Measurements from ENCODE around the gene RTN1.

Gene RTN1

GRCh38 chr14:59755409-59756135 is 115.0 kb downstream of the RTN1 start:
- H3K4me3 ChIP-seq (ENCODE audit: low read length in 2 of 2), result no peak overlapping the region
- H3K9me3 ChIP-seq (ENCODE audit: control insufficient read depth in 2 of 2, low read length in 2 of 2), result peaks cover 0 to 4% of the 10 kb centered on the region in 2 donors
- no peak overlapping the region for H3K9ac ChIP-seq (ENCODE audit: low read length in 2 of 2)
- H3K4me1 ChIP-seq (ENCODE audit: control insufficient read depth, insufficient read depth, low read length), result no peaks in the 10 kb centered on the region
- peaks cover 0 to 2% of the 10 kb centered on the region in 2 donors for H3K27me3 ChIP-seq (ENCODE audit: control insufficient read depth in 1 of 2, insufficient read depth in 2 of 2, low read length in 2 of 2)
- H3K36me3 ChIP-seq (ENCODE audit: control insufficient read depth in 2 of 2, insufficient read depth in 2 of 2, low read length in 2 of 2), result no peaks in the 10 kb centered on the region
- H3K27ac ChIP-seq (ENCODE audit: low read length), result no peak overlapping the region

- H3K4me1 ChIP-seq (ENCODE audit: control insufficient read depth, insufficient read depth, low read length), result no peaks in the 10 kb centered on the region
- peaks cover 0 to 4% of the 10 kb centered on the region in 2 donors for H3K9me3 ChIP-seq (ENCODE audit: control insufficient read depth in 2 of 2, low read length in 2 of 2)
- H3K9ac ChIP-seq (ENCODE audit: low read length in 2 of 2), result no peak overlapping the region
- no peak overlapping the region for H3K27ac ChIP-seq (ENCODE audit: low read length)
- peaks cover 0 to 2% of the 10 kb centered on the region in 2 donors for H3K27me3 ChIP-seq (ENCODE audit: control insufficient read depth in 1 of 2, insufficient read depth in 2 of 2, low read length in 2 of 2)
- H3K4me3 ChIP-seq (ENCODE audit: low read length in 2 of 2), result no peak overlapping the region
- no peaks in the 10 kb centered on the region for H3K36me3 ChIP-seq (ENCODE audit: control insufficient read depth in 2 of 2, insufficient read depth in 2 of 2, low read length in 2 of 2)
Measured at GRCh38 chr14:59754256-59754655, 116.3 kb downstream of the RTN1 start.

- no peaks in the 10 kb centered on the region for H3K4me1 ChIP-seq (ENCODE audit: control insufficient read depth, insufficient read depth, low read length)
- H3K9ac ChIP-seq (ENCODE audit: low read length in 2 of 2), result no peak overlapping the region
- H3K4me3 ChIP-seq (ENCODE audit: low read length in 2 of 2), result no peak overlapping the region
- H3K36me3 ChIP-seq (ENCODE audit: control insufficient read depth in 2 of 2, insufficient read depth in 2 of 2, low read length in 2 of 2), result no peaks in the 10 kb centered on the region
- no peak overlapping the region for H3K27ac ChIP-seq (ENCODE audit: low read length)
- peaks cover 0 to 4% of the 10 kb centered on the region in 2 donors for H3K9me3 ChIP-seq (ENCODE audit: control insufficient read depth in 2 of 2, low read length in 2 of 2)
- peaks cover 0 to 2% of the 10 kb centered on the region in 2 donors for H3K27me3 ChIP-seq (ENCODE audit: control insufficient read depth in 1 of 2, insufficient read depth in 2 of 2, low read length in 2 of 2)
Measured at GRCh38 chr14:59753512-59753911, 117.1 kb downstream of the RTN1 start.

GRCh38 chr14:59751578-59751977 is 119.0 kb downstream of the RTN1 start:
- no peak overlapping the region for H3K4me3 ChIP-seq (ENCODE audit: low read length in 2 of 2)
- no peaks in the 10 kb centered on the region for H3K4me1 ChIP-seq (ENCODE audit: control insufficient read depth, insufficient read depth, low read length)
- peaks cover 0 to 4% of the 10 kb centered on the region in 2 donors for H3K9me3 ChIP-seq (ENCODE audit: control insufficient read depth in 2 of 2, low read length in 2 of 2)
- H3K9ac ChIP-seq (ENCODE audit: low read length in 2 of 2), result no peak overlapping the region
- H3K27me3 ChIP-seq (ENCODE audit: control insufficient read depth in 1 of 2, insufficient read depth in 2 of 2, low read length in 2 of 2), result peaks cover 0 to 2% of the 10 kb centered on the region in 2 donors
- H3K36me3 ChIP-seq (ENCODE audit: control insufficient read depth in 2 of 2, insufficient read depth in 2 of 2, low read length in 2 of 2), result no peaks in the 10 kb centered on the region
- H3K27ac ChIP-seq (ENCODE audit: low read length), result no peak overlapping the region

GRCh38 chr14:59739794-59740193 is 130.8 kb downstream of the RTN1 start:
- H3K27me3 ChIP-seq (ENCODE audit: control insufficient read depth in 1 of 2, insufficient read depth in 2 of 2, low read length in 2 of 2), result no peaks in the 10 kb centered on the region
- no peaks in the 10 kb centered on the region for H3K36me3 ChIP-seq (ENCODE audit: control insufficient read depth in 2 of 2, insufficient read depth in 2 of 2, low read length in 2 of 2)
- H3K4me3 ChIP-seq (ENCODE audit: low read length in 2 of 2), result no peak overlapping the region
- peaks cover 0 to 6% of the 10 kb centered on the region in 2 donors for H3K9me3 ChIP-seq (ENCODE audit: control insufficient read depth in 2 of 2, low read length in 2 of 2)
- no peak overlapping the region for H3K27ac ChIP-seq (ENCODE audit: low read length)
- H3K9ac ChIP-seq (ENCODE audit: low read length in 2 of 2), result no peak overlapping the region
- H3K4me1 ChIP-seq (ENCODE audit: control insufficient read depth, insufficient read depth, low read length), result no peaks in the 10 kb centered on the region

GRCh38 chr14:59728304-59728703 is 142.3 kb downstream of the RTN1 start:
- H3K27me3 ChIP-seq (ENCODE audit: control insufficient read depth in 1 of 2, insufficient read depth in 2 of 2, low read length in 2 of 2), result no peaks in the 10 kb centered on the region
- peaks cover 0 to 3% of the 10 kb centered on the region in 2 donors for H3K9me3 ChIP-seq (ENCODE audit: control insufficient read depth in 2 of 2, low read length in 2 of 2)
- no peaks in the 10 kb centered on the region for H3K4me1 ChIP-seq (ENCODE audit: control insufficient read depth, insufficient read depth, low read length)
- no peak overlapping the region for H3K9ac ChIP-seq (ENCODE audit: low read length in 2 of 2)
- H3K4me3 ChIP-seq (ENCODE audit: low read length in 2 of 2), result no peak overlapping the region
- no peaks in the 10 kb centered on the region for H3K36me3 ChIP-seq (ENCODE audit: control insufficient read depth in 2 of 2, insufficient read depth in 2 of 2, low read length in 2 of 2)
- H3K27ac ChIP-seq (ENCODE audit: low read length), result no peak overlapping the region

GRCh38 chr14:59727073-59727661 is 143.4 kb downstream of the RTN1 start:
- Histone ChIP-seq H3K4me3 (ENCODE audit: low read length in 2 of 2) (no peak overlapping the region), H3K27me3 (ENCODE audit: control insufficient read depth in 1 of 2, insufficient read depth in 2 of 2, low read length in 2 of 2) (no peaks in the 10 kb centered on the region), H3K27ac (ENCODE audit: low read length) (no peak overlapping the region), H3K9me3 (ENCODE audit: control insufficient read depth in 2 of 2, low read length in 2 of 2) (peaks cover 0 to 2% of the 10 kb centered on the region in 2 donors), H3K9ac (ENCODE audit: low read length in 2 of 2) (no peak overlapping the region), H3K36me3 (ENCODE audit: control insufficient read depth in 2 of 2, insufficient read depth in 2 of 2, low read length in 2 of 2) (no peaks in the 10 kb centered on the region), H3K4me1 (ENCODE audit: control insufficient read depth, insufficient read depth, low read length) (no peaks in the 10 kb centered on the region)

- no peaks in the 10 kb centered on the region for H3K36me3 ChIP-seq (ENCODE audit: control insufficient read depth in 2 of 2, insufficient read depth in 2 of 2, low read length in 2 of 2)
- H3K9ac ChIP-seq (ENCODE audit: low read length in 2 of 2), result no peak overlapping the region
- H3K27ac ChIP-seq (ENCODE audit: low read length), result no peak overlapping the region
- H3K4me3 ChIP-seq (ENCODE audit: low read length in 2 of 2), result no peak overlapping the region
- H3K4me1 ChIP-seq (ENCODE audit: control insufficient read depth, insufficient read depth, low read length), result no peaks in the 10 kb centered on the region
- H3K9me3 ChIP-seq (ENCODE audit: control insufficient read depth in 2 of 2, low read length in 2 of 2), result no peaks in the 10 kb centered on the region
- H3K27me3 ChIP-seq (ENCODE audit: control insufficient read depth in 1 of 2, insufficient read depth in 2 of 2, low read length in 2 of 2), result no peaks in the 10 kb centered on the region
Measured at GRCh38 chr14:59711080-59711479, 159.5 kb downstream of the RTN1 start.

- Histone ChIP-seq H3K4me3 (ENCODE audit: low read length in 2 of 2) (no peak overlapping the region), H3K27ac (ENCODE audit: low read length) (no peak overlapping the region), H3K4me1 (ENCODE audit: control insufficient read depth, insufficient read depth, low read length) (no peaks in the 10 kb centered on the region), H3K36me3 (ENCODE audit: control insufficient read depth in 2 of 2, insufficient read depth in 2 of 2, low read length in 2 of 2) (no peaks in the 10 kb centered on the region), H3K27me3 (ENCODE audit: control insufficient read depth in 1 of 2, insufficient read depth in 2 of 2, low read length in 2 of 2) (no peaks in the 10 kb centered on the region), H3K9ac (ENCODE audit: low read length in 2 of 2) (no peak overlapping the region), H3K9me3 (ENCODE audit: control insufficient read depth in 2 of 2, low read length in 2 of 2) (no peaks in the 10 kb centered on the region)
Measured at GRCh38 chr14:59707778-59708561, 162.6 kb downstream of the RTN1 start.

GRCh38 chr14:59705866-59706265 is 164.7 kb downstream of the RTN1 start:
- no peaks in the 10 kb centered on the region for H3K27me3 ChIP-seq (ENCODE audit: control insufficient read depth in 1 of 2, insufficient read depth in 2 of 2, low read length in 2 of 2)
- no peaks in the 10 kb centered on the region for H3K36me3 ChIP-seq (ENCODE audit: control insufficient read depth in 2 of 2, insufficient read depth in 2 of 2, low read length in 2 of 2)

More at GRCh38 chr14:59705866-59706265, 164.7 kb downstream of the RTN1 start:
- Histone ChIP-seq H3K27ac (ENCODE audit: low read length) (no peak overlapping the region), H3K9me3 (ENCODE audit: control insufficient read depth in 2 of 2, low read length in 2 of 2) (no peaks in the 10 kb centered on the region), H3K9ac (ENCODE audit: low read length in 2 of 2) (no peak overlapping the region), H3K4me3 (ENCODE audit: low read length in 2 of 2) (no peak overlapping the region), H3K4me1 (ENCODE audit: control insufficient read depth, insufficient read depth, low read length) (no peaks in the 10 kb centered on the region)

Measured in stomach smooth muscle (tissue), 2 donors.